Skeletal muscle tissue (tissue), 4 donors: ENCODE data around the gene THAP12. TPM values are rescaled to one million over a fixed set of nuclear protein-coding genes. Genes with fewer than 3 reads are reported as not detected.
A peak's percentile ranks its signal among the peaks of the same experiment; 100 is the strongest.
"Not testable (repeated sequence)": the region's sequence is repeated elsewhere in the genome, so short reads cannot be mapped to it uniquely, and the experiment has no call there.

Source experiments
- H3K27ac ChIP-seq: one replicate; pipeline ENCODE4 v1.7.0; 2013; ENCODE audit warnings: mild to moderate bottlenecking, low read depth, low read length, inconsistent platforms
- H3K27me3 ChIP-seq, 3 donors: one replicate each; pipeline ENCODE4 v1.7.0; 2013; ENCODE audit warnings: low read length in 3 of 3; ENCODE audit not compliant: control insufficient read depth in 3 of 3, insufficient read depth in 3 of 3
- H3K36me3 ChIP-seq, 3 donors: one replicate each; pipeline ENCODE4 v1.7.0; 2013; ENCODE audit warnings: low read length in 3 of 3; ENCODE audit not compliant: control insufficient read depth in 3 of 3, insufficient read depth in 3 of 3
- H3K4me1 ChIP-seq, 3 donors: one replicate each; pipeline ENCODE4 v1.7.0; 2013; ENCODE audit warnings: low read length in 3 of 3, mild to moderate bottlenecking in 3 of 3; ENCODE audit not compliant: control insufficient read depth in 3 of 3, insufficient read depth in 3 of 3
- H3K4me3 ChIP-seq, 3 donors: one replicate each; pipeline ENCODE4 v1.7.0; 2013; ENCODE audit warnings: low read length in 3 of 3
- H3K9ac ChIP-seq, 3 donors: one replicate each; pipeline ENCODE4 v1.7.0; 2013; ENCODE audit warnings: low read length in 3 of 3, mild to moderate bottlenecking in 3 of 3, moderate library complexity in 2 of 3, low read depth in 1 of 3
- H3K9me3 ChIP-seq, 3 donors: one replicate each; pipeline ENCODE4 v1.7.0; 2013; ENCODE audit warnings: low read length in 3 of 3; ENCODE audit not compliant: control insufficient read depth in 3 of 3
- total RNA-seq: library from RNA; depleted of rRNA; stranded (reverse); fragments of >200 nt; gene quantifications from one replicate; pipeline ENCODE4 v1.2.3, GENCODE V29; 2014
- donor health status: Osteomylitis.

The THAP12 gene
- total RNA-seq, 1 donor from 2014 or later: 35.5 TPM

GRCh38 chr11:76322540-76322939, 58.4 kb downstream of the THAP12 start:
- no peaks in the 10 kb centered on the region for H3K36me3 ChIP-seq
- no peaks in the 10 kb centered on the region for H3K9me3 ChIP-seq
- H3K27ac ChIP-seq: no peak overlapping the region
- no peak overlapping the region for H3K9ac ChIP-seq
- no peak overlapping the region for H3K4me3 ChIP-seq
- H3K27me3 ChIP-seq: peaks cover 12 to 23% (median 12%) of the 10 kb centered on the region in 3 donors
- peaks cover 2 to 7% (median 4%) of the 10 kb centered on the region in 3 donors for H3K4me1 ChIP-seq

- Histone ChIP-seq H3K4me1 (peaks cover 0 to 4% (median 2%) of the 10 kb centered on the region in 3 donors), H3K9me3 (no peaks in the 10 kb centered on the region), H3K4me3 (peak overlapping the region in 1 of 3 donors; percentile 41), H3K9ac (no peak overlapping the region), H3K27me3 (peaks cover 12 to 23% (median 12%) of the 10 kb centered on the region in 3 donors), H3K36me3 (no peaks in the 10 kb centered on the region), H3K27ac (no peak overlapping the region)
Observed at GRCh38 chr11:76321820-76322524, 59.0 kb downstream of the THAP12 start.

GRCh38 chr11:76321340-76321739, 59.6 kb downstream of the THAP12 start:
- H3K4me1 ChIP-seq: peaks cover 0 to 4% (median 2%) of the 10 kb centered on the region in 3 donors
- H3K9ac ChIP-seq: no peak overlapping the region
- no peaks in the 10 kb centered on the region for H3K36me3 ChIP-seq
- H3K27me3 ChIP-seq: peaks cover 12 to 23% (median 12%) of the 10 kb centered on the region in 3 donors
- no peak overlapping the region for H3K27ac ChIP-seq
- H3K9me3 ChIP-seq: no peaks in the 10 kb centered on the region
- H3K4me3 ChIP-seq: no peak overlapping the region

GRCh38 chr11:76320929-76321328, 60.0 kb downstream of the THAP12 start:
- H3K4me1 ChIP-seq: peaks cover 0 to 4% (median 2%) of the 10 kb centered on the region in 3 donors
- H3K36me3 ChIP-seq: no peaks in the 10 kb centered on the region
- no peaks in the 10 kb centered on the region for H3K9me3 ChIP-seq
- H3K27me3 ChIP-seq: peaks cover 12 to 23% (median 12%) of the 10 kb centered on the region in 3 donors
- H3K4me3 ChIP-seq: no peak overlapping the region
- H3K9ac ChIP-seq: no peak overlapping the region
- no peak overlapping the region for H3K27ac ChIP-seq

GRCh38 chr11:76319798-76320197, 61.1 kb downstream of the THAP12 start:
- H3K4me1 ChIP-seq, H3K36me3 ChIP-seq, H3K9ac ChIP-seq, H3K9me3 ChIP-seq, H3K4me3 ChIP-seq, H3K27ac ChIP-seq: not testable (repeated sequence)
- H3K27me3 ChIP-seq: peaks cover 12 to 23% (median 12%) of the 10 kb centered on the region in 3 donors

- H3K9ac ChIP-seq: no peak overlapping the region
- no peaks in the 10 kb centered on the region for H3K9me3 ChIP-seq
- no peaks in the 10 kb centered on the region for H3K36me3 ChIP-seq
- H3K27ac ChIP-seq: no peak overlapping the region
- peaks cover 0 to 4% (median 2%) of the 10 kb centered on the region in 3 donors for H3K4me1 ChIP-seq
- no peak overlapping the region for H3K4me3 ChIP-seq
- peaks cover 12 to 23% (median 12%) of the 10 kb centered on the region in 3 donors for H3K27me3 ChIP-seq
Observed at GRCh38 chr11:76318744-76319384, 62.1 kb downstream of the THAP12 start.

GRCh38 chr11:76317296-76317695, 63.6 kb downstream of the THAP12 start:
- H3K4me3 ChIP-seq: no peak overlapping the region
- H3K4me1 ChIP-seq: peaks cover 0 to 2% (median 2%) of the 10 kb centered on the region in 3 donors
- no peaks in the 10 kb centered on the region for H3K9me3 ChIP-seq
- no peaks in the 10 kb centered on the region for H3K36me3 ChIP-seq
- H3K9ac ChIP-seq: no peak overlapping the region
- peaks cover 7 to 20% (median 12%) of the 10 kb centered on the region in 3 donors for H3K27me3 ChIP-seq
- no peak overlapping the region for H3K27ac ChIP-seq

- Histone ChIP-seq H3K4me3 (no peak overlapping the region), H3K27me3 (peaks cover 4 to 17% (median 12%) of the 10 kb centered on the region in 3 donors), H3K27ac (no peak overlapping the region)
Observed at GRCh38 chr11:76316726-76317125, 64.2 kb downstream of the THAP12 start.

GRCh38 chr11:76315182-76315853, 65.6 kb downstream of the THAP12 start:
- peaks cover 0 to 2% (median 2%) of the 10 kb centered on the region in 3 donors for H3K4me1 ChIP-seq
- peaks cover 0 to 5% (median 0%) of the 10 kb centered on the region in 3 donors for H3K27me3 ChIP-seq
- H3K9ac ChIP-seq: no peak overlapping the region
- no peak overlapping the region for H3K4me3 ChIP-seq
- H3K36me3 ChIP-seq: no peaks in the 10 kb centered on the region
- no peaks in the 10 kb centered on the region for H3K9me3 ChIP-seq
- H3K27ac ChIP-seq: no peak overlapping the region

More at GRCh38 chr11:76316726-76317125, 64.2 kb downstream of the THAP12 start:
- Histone ChIP-seq H3K4me1 (peaks cover 0 to 2% (median 2%) of the 10 kb centered on the region in 3 donors), H3K9me3 (no peaks in the 10 kb centered on the region), H3K36me3 (no peaks in the 10 kb centered on the region), H3K9ac (no peak overlapping the region)

- H3K27me3 ChIP-seq: peaks cover 0 to 5% (median 0%) of the 10 kb centered on the region in 3 donors
- H3K36me3 ChIP-seq: no peaks in the 10 kb centered on the region
- no peaks in the 10 kb centered on the region for H3K9me3 ChIP-seq
- no peak overlapping the region for H3K27ac ChIP-seq
- H3K4me1 ChIP-seq: peaks cover 0 to 2% (median 2%) of the 10 kb centered on the region in 3 donors
- H3K4me3 ChIP-seq: no peak overlapping the region
- H3K9ac ChIP-seq: no peak overlapping the region
Observed at GRCh38 chr11:76314741-76315090, 66.2 kb downstream of the THAP12 start.
